ENCODE results near the gene DOK1.

Gene DOK1

DNA sequence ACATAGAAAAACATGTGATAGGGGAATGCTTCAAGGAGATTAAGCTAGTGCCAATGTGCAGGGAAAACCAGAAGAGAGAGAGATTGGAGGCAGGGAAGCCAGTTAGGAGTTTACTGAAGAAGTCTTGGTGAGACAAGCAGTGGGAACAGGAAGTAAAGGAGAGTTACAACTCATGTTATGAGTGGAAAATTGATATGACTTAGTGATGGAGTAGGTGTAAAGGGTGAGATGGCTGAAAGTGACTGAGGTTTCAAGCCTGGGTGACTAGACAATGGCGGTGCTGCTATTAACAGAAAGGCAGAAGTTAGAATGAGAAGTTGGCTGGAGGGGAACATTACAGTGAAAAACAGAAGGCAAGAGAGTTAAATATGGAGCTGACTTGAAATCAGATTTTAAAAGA, 16.5 kb downstream of the DOK1 start:
- no peak for DNase-seq

DNA sequence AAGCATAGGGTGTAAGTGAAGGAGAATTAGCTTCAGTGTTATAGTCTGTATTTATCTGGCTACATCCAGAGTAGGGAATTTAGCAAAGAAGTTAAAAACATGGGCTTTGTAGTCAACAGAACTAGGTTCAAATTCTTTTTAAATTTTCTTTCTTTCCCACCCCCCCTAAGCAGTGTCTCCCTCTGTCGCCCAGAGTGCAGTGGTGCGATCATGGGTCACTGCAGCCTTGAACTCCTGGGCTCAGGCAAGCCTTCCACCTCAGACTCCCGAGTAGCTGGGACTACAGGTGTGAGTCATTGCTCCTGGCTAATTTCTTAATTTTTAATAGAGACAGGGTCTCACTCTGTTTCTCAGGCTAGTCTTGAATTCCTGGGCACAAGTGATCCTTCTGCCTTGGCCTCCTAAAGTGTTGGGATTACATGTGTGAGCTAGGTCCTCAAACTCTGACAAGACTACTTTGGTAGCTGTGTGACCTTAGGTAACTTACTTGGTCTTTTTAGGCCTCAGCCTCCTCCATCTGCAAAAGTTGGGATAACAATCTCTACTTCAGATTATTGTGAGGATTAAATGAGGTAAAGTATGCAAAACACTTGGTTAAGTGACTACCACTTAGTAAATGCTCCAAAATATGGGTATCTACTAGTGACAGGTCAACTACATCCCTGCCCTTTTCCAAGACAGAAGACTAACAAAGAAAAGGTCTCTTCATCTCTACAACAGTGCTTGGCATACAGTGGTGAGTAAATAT, 17.8 kb downstream of the DOK1 start:
- no peak for DNase-seq

- no peak for DNase-seq
These were observed 19.4 kb downstream of the DOK1 start for GRCh38 chr2:74573747-74574562.

- DNase-seq, result no peak
These were observed 20.8 kb downstream of the DOK1 start for GRCh38 chr2:74575320-74575719.

- no peak for DNase-seq
These were observed 21.8 kb downstream of the DOK1 start for GRCh38 chr2:74576211-74576862.

GRCh38 chr2:74576863-74577229, 22.3 kb downstream of the DOK1 start:
- DNase-seq, result no peak

GRCh38 chr2:74577448-74577847, 22.9 kb downstream of the DOK1 start:
- no peak for DNase-seq

DNA sequence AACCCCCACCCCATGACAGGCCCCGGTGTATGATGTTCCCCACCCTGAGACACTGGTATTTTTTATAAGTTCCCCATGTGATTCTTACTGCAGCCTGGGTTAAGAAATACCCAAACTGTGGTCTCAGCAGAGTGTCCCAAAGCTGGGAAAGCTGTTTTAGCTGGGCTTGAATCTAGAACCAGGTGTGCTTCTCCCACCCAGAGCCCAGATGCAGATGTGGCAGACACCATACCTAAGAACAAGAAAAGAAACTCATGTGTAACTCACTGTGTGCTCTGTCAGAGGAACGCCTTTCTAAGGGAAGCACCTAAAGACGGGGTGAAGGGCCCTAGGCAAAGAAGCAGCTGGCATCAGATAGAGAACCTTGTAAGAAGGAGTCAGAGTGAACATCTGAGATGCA, 23.9 kb downstream of the DOK1 start:
- no peak for DNase-seq

GRCh38 chr2:74581463-74581862, 26.9 kb downstream of the DOK1 start:
- no peak for DNase-seq

- no peak for DNase-seq
These were observed 27.7 kb downstream of the DOK1 start for GRCh38 chr2:74582184-74582583.

- DNase-seq, result no peak
These were observed 29.0 kb downstream of the DOK1 start for GRCh38 chr2:74583504-74583903.

DNA sequence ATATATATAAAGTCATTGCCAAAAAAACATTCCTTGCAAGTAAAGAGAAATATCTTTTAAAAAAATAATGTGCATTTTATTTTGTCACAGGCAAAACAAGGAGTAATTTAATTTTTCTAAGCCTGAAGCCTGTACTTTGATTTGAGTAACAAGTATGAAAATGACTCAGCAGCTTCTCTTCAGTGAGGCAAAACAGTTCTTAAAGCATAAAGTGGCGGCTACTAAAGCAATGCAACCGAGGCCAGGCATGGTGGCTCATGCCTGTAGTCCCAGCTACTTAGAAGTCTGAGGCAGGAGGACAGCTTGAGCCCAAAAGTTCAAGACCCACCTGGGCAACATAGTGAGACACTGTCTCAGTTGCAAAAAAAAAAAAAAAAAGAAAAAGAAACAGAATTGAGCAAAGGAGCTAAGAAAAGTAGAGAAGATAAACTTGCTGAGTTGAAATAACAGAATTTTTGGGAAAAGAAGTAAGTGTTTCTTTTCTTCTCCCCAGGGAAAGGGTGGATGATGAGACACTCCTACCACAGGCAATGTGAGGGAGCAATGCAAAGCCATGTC, 29.6 kb downstream of the DOK1 start:
- no peak for DNase-seq

DNA sequence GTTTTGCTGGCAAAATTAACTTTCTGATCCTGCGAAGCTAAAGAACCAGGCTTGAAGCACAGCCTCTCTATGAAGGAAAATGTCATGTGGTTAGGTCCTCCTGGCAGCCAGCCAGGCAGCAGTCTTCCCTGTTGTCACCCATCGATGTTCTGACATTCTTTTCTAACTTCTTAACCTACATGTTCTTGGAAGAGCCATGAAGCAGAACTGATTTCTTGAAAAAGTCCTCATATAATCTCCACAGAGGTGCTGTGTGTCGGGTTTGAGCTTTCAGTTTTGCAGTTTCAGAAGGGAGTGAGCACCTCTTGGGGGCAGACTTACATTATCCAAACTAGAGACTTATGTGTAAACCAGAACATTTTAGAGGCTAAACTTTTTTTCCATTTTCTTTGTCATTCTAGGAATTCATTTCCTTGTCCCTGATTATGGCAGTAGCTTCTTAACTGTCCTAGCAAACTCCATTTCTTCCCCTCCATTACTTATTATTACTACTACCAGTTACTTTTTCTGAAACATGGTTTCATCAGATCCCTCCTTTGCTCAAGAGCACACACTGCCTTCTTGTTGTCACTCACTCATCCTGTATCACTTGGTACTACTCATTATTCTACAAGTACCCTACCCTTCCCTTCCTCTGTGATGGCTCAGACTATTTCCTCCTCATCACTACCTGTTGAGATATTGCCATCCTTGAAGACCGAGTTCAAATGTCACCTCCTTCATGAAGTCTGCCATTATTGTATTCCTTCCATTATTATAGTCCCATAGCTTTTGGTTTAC, 31.1 kb downstream of the DOK1 start:
- DNase-seq, result no peak

GRCh38 chr2:74587664-74588277, 33.3 kb downstream of the DOK1 start:
- peak; percentile 47 for DNase-seq

- DNase-seq, result no peak
These were observed 34.1 kb downstream of the DOK1 start for GRCh38 chr2:74588664-74589063.

- DNase-seq, result no peak
These were observed 39.6 kb downstream of the DOK1 start for GRCh38 chr2:74593826-74594772.

- DNase-seq, result no peak
These were observed 42.1 kb downstream of the DOK1 start for GRCh38 chr2:74596584-74596983.

- DNase-seq, result no peak
These were observed 42.9 kb downstream of the DOK1 start for GRCh38 chr2:74597410-74597809.

DNA sequence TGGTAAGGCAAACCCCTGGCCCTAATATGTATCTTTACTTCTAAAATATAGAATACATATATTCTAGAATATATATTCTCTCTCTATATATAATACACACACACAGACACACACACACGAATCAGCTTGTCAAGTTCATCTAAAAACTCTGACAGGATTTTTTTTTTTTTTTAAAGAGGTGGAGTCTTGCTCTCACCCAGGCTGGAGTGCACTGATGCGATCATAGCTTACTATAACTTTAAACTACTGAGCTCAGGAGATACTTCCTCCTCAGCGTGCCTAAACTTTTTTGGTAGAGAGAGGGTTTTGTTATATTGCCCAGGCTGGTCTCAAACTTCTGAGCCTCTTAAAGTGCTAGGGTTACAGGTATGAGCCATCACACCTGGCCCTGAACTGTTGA, 45.2 kb downstream of the DOK1 start:
- DNase-seq, result no peak

- no peak for DNase-seq
These were observed 48.2 kb downstream of the DOK1 start for GRCh38 chr2:74602586-74603281.
